SK-N-MC (cell line): ENCODE measurements around the gene RNF126.

ENCODE experiments used
- EZH2 ChIP-seq: fragments of 200-600 bp; sonication (generic); IDR thresholded peaks from one replicate; pipeline ENCODE4 v1.6.1; 2017; ENCODE audit warnings: antibody characterized with exemption
- POLR2AphosphoS5 ChIP-seq: IDR thresholded peaks from 2 replicates; pipeline ENCODE4 v1.6.1; 2012; ENCODE audit warnings: mild to moderate bottlenecking, low read depth, low read length, borderline replicate concordance

DNA sequence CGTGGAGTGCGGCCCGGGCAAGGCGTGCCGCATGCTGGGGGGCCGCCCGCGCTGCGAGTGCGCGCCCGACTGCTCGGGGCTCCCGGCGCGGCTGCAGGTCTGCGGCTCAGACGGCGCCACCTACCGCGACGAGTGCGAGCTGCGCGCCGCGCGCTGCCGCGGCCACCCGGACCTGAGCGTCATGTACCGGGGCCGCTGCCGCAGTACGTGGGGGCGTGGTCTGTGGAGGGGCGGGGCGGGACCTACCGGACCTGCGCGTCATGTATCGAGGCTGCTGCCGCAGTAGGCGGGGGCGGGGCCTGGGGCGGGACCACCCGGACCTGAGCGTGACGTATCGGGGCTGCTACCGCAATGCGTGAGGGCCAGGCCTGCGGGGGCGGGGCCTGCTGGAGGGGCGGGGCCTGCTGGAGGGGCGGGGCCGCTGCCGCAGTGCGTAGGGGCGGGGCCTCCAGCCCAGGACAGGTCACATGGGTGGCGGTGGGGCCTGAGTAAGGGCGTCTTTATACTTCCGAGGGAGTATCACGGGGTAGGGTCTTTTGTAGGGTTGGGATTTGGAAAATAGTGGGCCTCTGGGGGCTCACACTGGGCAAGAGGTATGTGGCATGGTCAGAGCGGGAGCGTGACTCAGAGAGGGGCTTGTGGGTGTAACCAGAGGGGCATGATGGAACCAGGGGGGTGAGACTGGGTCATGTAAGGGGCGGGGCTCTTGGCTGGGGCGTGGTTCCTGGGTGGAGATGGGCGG, 17.4 kb upstream of the RNF126 start:
- TF ChIP-seq EZH2: no peak
- TF ChIP-seq POLR2AphosphoS5: peak; percentile 70
